ENCODE measurements around the gene CD109.
"Not testable (repeated sequence)": the region's sequence is repeated elsewhere in the genome, so short reads cannot be mapped to it uniquely, and the experiment has no call there.

CD109 gene

DNA sequence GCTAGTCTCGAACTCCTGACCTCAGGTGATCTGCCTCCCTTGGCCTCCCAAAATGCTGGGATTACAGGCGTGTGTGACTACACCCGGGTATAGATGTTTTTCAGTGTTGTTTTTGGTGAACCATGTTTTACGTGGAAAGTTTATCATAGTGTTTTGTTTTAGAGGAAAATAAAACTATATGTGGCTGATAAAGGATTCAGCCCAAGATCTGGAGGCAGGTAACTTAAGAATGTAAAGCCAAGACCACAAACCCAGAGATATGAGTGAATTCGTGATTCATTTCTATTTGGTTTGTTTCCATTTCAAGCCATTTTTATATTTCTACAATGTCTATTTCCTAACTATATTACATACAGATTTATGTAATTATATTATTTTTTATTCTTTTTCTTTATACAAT, 16.2 kb upstream of the CD109 start:
- not testable (repeated sequence) for H2BK120ac ChIP-seq (ENCODE audit: low read depth, low read length); DNase-seq (ENCODE audit: low spot score); H4K8ac ChIP-seq (ENCODE audit: low read depth, low read length); H3K14ac ChIP-seq (ENCODE audit: low read length); H3K23ac ChIP-seq (ENCODE audit: low read depth, low read length, poor library complexity); H3K9me3 ChIP-seq (replicated peaks in 1 of 2; ENCODE audit: control insufficient read depth in 2 of 2, insufficient read depth in 1 of 2, low read depth in 1 of 2, low read length in 2 of 2); H3K4ac ChIP-seq (ENCODE audit: low read length); H2BK5ac ChIP-seq (ENCODE audit: low read length); H2AFZ ChIP-seq (ENCODE audit: low read length); H2BK12ac ChIP-seq (ENCODE audit: low read length); H3K4me1 ChIP-seq (ENCODE audit: control insufficient read depth in 2 of 2, insufficient read depth in 1 of 2, low read depth in 1 of 2, low read length in 2 of 2); H3K27me3 ChIP-seq (ENCODE audit: control insufficient read depth in 3 of 3, insufficient read depth in 3 of 3, low read depth in 1 of 3, low read length in 3 of 3); H2BK15ac ChIP-seq (ENCODE audit: low read length); H3K4me2 ChIP-seq (ENCODE audit: insufficient read depth, low read length, poor library complexity, severe bottlenecking); H4K91ac ChIP-seq (ENCODE audit: low read depth, low read length, poor library complexity); H3K36me3 ChIP-seq (replicated peaks in 1 of 2; ENCODE audit: control insufficient read depth in 2 of 2, insufficient read depth in 2 of 2, low read length in 2 of 2); H3K79me1 ChIP-seq (ENCODE audit: low read depth, low read length); H3K4me3 ChIP-seq (ENCODE audit: low read length in 2 of 2); H2AK5ac ChIP-seq (ENCODE audit: low read depth, low read length); H3K9ac ChIP-seq (ENCODE audit: low read depth, low read length, poor library complexity); H3K18ac ChIP-seq (ENCODE audit: low read length); H3K27ac ChIP-seq (replicated peaks; ENCODE audit: low read length)
- WGBS, 2 donors (ENCODE audit: extremely low coverage in 2 of 2, insufficient read length in 2 of 2, insufficient replicate concordance in 1 of 2) = no CpG with 5 or more reads among the region's 5 CpGs

DNA sequence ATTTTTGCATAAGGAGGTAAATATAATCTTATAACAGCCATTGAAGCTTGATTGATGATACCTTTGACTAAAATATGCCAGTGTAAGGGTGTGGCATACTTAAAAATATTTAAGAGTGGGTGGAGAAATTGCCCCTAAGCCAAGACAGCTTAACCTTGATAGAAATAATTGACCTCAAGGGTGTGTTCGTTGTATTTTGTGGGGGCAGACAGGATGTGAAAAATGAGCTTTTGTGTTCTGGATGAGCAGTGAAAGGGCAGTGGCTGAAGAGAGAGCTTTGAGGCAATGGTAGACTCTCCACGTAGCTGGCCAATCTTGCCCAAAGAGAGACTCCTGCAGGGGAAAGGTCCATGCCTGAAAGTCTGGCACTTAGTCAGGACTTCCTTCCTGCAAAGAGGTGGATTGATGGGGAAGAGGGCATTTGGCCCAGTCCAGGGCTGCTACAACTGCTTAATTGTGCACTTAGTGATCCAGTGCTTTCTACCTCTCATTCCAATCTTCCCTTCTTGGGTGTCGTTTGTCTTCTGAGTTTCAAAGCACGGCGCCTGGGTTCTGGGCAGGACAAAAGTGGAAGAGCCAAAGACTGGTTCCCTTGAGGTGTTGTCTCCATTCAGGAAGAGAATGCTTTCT, 15.6 kb upstream of the CD109 start:
- no peak overlapping the region for H3K18ac ChIP-seq (ENCODE audit: low read length)
- H3K4ac ChIP-seq (ENCODE audit: low read length) = no peak overlapping the region
- no peaks in the 10 kb centered on the region for H3K79me1 ChIP-seq (ENCODE audit: low read depth, low read length)
- H2BK5ac ChIP-seq (ENCODE audit: low read length) = no peak overlapping the region
- H3K4me2 ChIP-seq (ENCODE audit: insufficient read depth, low read length, poor library complexity, severe bottlenecking) = no peak overlapping the region
- DNase-seq (ENCODE audit: low spot score) = no peak
- H2BK120ac ChIP-seq (ENCODE audit: low read depth, low read length) = no peak overlapping the region
- no CpG with 5 or more reads among the region's 5 CpGs for WGBS, 2 donors (ENCODE audit: extremely low coverage in 2 of 2, insufficient read length in 2 of 2, insufficient replicate concordance in 1 of 2)
- no peaks in the 10 kb centered on the region for H3K27me3 ChIP-seq (ENCODE audit: control insufficient read depth in 3 of 3, insufficient read depth in 3 of 3, low read depth in 1 of 3, low read length in 3 of 3)
- no peak overlapping the region for H2BK15ac ChIP-seq (ENCODE audit: low read length)
- no peaks in the 10 kb centered on the region for H3K4me1 ChIP-seq (ENCODE audit: control insufficient read depth in 2 of 2, insufficient read depth in 1 of 2, low read depth in 1 of 2, low read length in 2 of 2)
- H4K8ac ChIP-seq (ENCODE audit: low read depth, low read length) = no peak overlapping the region
- no peak overlapping the region for H3K27ac ChIP-seq (replicated peaks; ENCODE audit: low read length)
- no peak overlapping the region for H4K91ac ChIP-seq (ENCODE audit: low read depth, low read length, poor library complexity)
- H3K14ac ChIP-seq (ENCODE audit: low read length) = no peak overlapping the region
- H3K9me3 ChIP-seq (replicated peaks in 1 of 2; ENCODE audit: control insufficient read depth in 2 of 2, insufficient read depth in 1 of 2, low read depth in 1 of 2, low read length in 2 of 2) = no peaks in the 10 kb centered on the region
- no peak overlapping the region for H3K9ac ChIP-seq (ENCODE audit: low read depth, low read length, poor library complexity)
- H2AK5ac ChIP-seq (ENCODE audit: low read depth, low read length) = no peak overlapping the region
- H3K23ac ChIP-seq (ENCODE audit: low read depth, low read length, poor library complexity) = no peak overlapping the region
- no peak overlapping the region for H2AFZ ChIP-seq (ENCODE audit: low read length)
- no peak overlapping the region for H2BK12ac ChIP-seq (ENCODE audit: low read length)
- H3K4me3 ChIP-seq (ENCODE audit: low read length in 2 of 2) = no peak overlapping the region
- H3K36me3 ChIP-seq (replicated peaks in 1 of 2; ENCODE audit: control insufficient read depth in 2 of 2, insufficient read depth in 2 of 2, low read length in 2 of 2) = no peaks in the 10 kb centered on the region

DNA sequence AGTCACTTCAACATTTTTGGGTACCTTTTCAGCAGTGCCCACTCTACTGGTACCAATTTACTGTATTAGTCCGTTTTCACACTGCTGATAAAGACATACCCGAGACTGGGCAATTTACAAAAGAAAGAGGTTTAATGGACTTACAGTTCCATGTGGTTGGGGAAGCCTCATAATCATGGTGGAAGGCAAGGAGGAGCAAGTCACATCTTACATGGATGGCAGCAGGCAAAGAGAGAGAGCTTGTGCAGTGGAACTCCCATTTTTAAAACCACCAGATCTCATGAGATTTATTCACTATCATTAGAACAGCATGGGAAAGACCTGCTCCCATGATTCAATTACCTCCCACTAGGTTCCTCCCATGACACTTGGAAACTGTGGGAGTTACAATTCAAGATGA, 12.4 kb upstream of the CD109 start:
- H3K23ac ChIP-seq (ENCODE audit: low read depth, low read length, poor library complexity); H2BK120ac ChIP-seq (ENCODE audit: low read depth, low read length); H2BK15ac ChIP-seq (ENCODE audit: low read length); H2BK12ac ChIP-seq (ENCODE audit: low read length); H3K4ac ChIP-seq (ENCODE audit: low read length); H3K4me1 ChIP-seq (ENCODE audit: control insufficient read depth in 2 of 2, insufficient read depth in 1 of 2, low read depth in 1 of 2, low read length in 2 of 2); H2BK5ac ChIP-seq (ENCODE audit: low read length); H3K9ac ChIP-seq (ENCODE audit: low read depth, low read length, poor library complexity); H3K36me3 ChIP-seq (replicated peaks in 1 of 2; ENCODE audit: control insufficient read depth in 2 of 2, insufficient read depth in 2 of 2, low read length in 2 of 2); H3K79me1 ChIP-seq (ENCODE audit: low read depth, low read length); H3K14ac ChIP-seq (ENCODE audit: low read length); H2AFZ ChIP-seq (ENCODE audit: low read length); H4K8ac ChIP-seq (ENCODE audit: low read depth, low read length); DNase-seq (ENCODE audit: low spot score); H3K27ac ChIP-seq (replicated peaks; ENCODE audit: low read length); H2AK5ac ChIP-seq (ENCODE audit: low read depth, low read length); H3K18ac ChIP-seq (ENCODE audit: low read length); H4K91ac ChIP-seq (ENCODE audit: low read depth, low read length, poor library complexity); H3K27me3 ChIP-seq (ENCODE audit: control insufficient read depth in 3 of 3, insufficient read depth in 3 of 3, low read depth in 1 of 3, low read length in 3 of 3); H3K4me3 ChIP-seq (ENCODE audit: low read length in 2 of 2); H3K4me2 ChIP-seq (ENCODE audit: insufficient read depth, low read length, poor library complexity, severe bottlenecking); H3K9me3 ChIP-seq (replicated peaks in 1 of 2; ENCODE audit: control insufficient read depth in 2 of 2, insufficient read depth in 1 of 2, low read depth in 1 of 2, low read length in 2 of 2): not testable (repeated sequence)
- no CpG with 5 or more reads among the region's 2 CpGs for WGBS, 2 donors (ENCODE audit: extremely low coverage in 2 of 2, insufficient read length in 2 of 2, insufficient replicate concordance in 1 of 2)

DNA sequence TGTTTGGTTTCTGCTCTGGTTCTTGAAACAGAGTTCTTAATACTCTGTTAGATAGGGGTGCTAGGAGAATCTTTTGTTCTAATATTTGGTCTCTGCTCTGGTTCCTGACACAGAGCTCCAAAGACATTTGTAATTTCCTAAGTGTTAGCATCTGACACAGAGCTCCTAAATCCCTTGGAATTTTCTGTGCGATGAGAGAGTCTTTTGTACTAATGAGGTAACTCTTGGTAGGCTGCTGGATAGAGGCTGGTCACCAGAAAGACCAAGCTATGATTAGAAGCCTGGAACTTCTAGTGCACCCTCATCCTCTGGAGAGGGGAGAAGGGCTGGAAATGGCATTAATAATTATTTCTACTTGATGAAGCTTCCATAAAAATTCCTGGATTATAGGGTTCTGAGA, 7.7 kb upstream of the CD109 start:
- Histone ChIP-seq H3K27ac (replicated peaks; ENCODE audit: low read length) (no peak overlapping the region), H2BK12ac (ENCODE audit: low read length) (no peak overlapping the region), H3K14ac (ENCODE audit: low read length) (no peak overlapping the region), H3K4me3 (ENCODE audit: low read length in 2 of 2) (no peak overlapping the region), H3K79me1 (ENCODE audit: low read depth, low read length) (no peaks in the 10 kb centered on the region), H4K91ac (ENCODE audit: low read depth, low read length, poor library complexity) (no peak overlapping the region), H2BK5ac (ENCODE audit: low read length) (no peak overlapping the region), H2AFZ (ENCODE audit: low read length) (no peak overlapping the region), H3K18ac (ENCODE audit: low read length) (no peak overlapping the region), H2AK5ac (ENCODE audit: low read depth, low read length) (no peak overlapping the region), H2BK15ac (ENCODE audit: low read length) (no peak overlapping the region), H3K9me3 (replicated peaks in 1 of 2; ENCODE audit: control insufficient read depth in 2 of 2, insufficient read depth in 1 of 2, low read depth in 1 of 2, low read length in 2 of 2) (no peaks in the 10 kb centered on the region), H3K4ac (ENCODE audit: low read length) (no peak overlapping the region), H3K27me3 (ENCODE audit: control insufficient read depth in 3 of 3, insufficient read depth in 3 of 3, low read depth in 1 of 3, low read length in 3 of 3) (peaks cover 0 to 8% (median 0%) of the 10 kb centered on the region in 3 experiments), H3K4me1 (ENCODE audit: control insufficient read depth in 2 of 2, insufficient read depth in 1 of 2, low read depth in 1 of 2, low read length in 2 of 2) (no peaks in the 10 kb centered on the region), H2BK120ac (ENCODE audit: low read depth, low read length) (no peak overlapping the region), H3K36me3 (replicated peaks in 1 of 2; ENCODE audit: control insufficient read depth in 2 of 2, insufficient read depth in 2 of 2, low read length in 2 of 2) (no peaks in the 10 kb centered on the region), H3K23ac (ENCODE audit: low read depth, low read length, poor library complexity) (no peak overlapping the region), H3K9ac (ENCODE audit: low read depth, low read length, poor library complexity) (no peak overlapping the region), H3K4me2 (ENCODE audit: insufficient read depth, low read length, poor library complexity, severe bottlenecking) (no peak overlapping the region), H4K8ac (ENCODE audit: low read depth, low read length) (no peak overlapping the region)
- no CpG with 5 or more reads among the region's 1 CpG for WGBS, 2 donors (ENCODE audit: extremely low coverage in 2 of 2, insufficient read length in 2 of 2, insufficient replicate concordance in 1 of 2)
- DNase-seq (ENCODE audit: low spot score) = no peak
